SK-N-SH (cell line): ENCODE results near the gene SYT7. TPM values are rescaled to one million over a fixed set of nuclear protein-coding genes. Genes with fewer than 3 reads are reported as not detected.

Experiments used
- CTCF ChIA-PET: fragments of 300-600, 350-600 bp; formaldehyde crosslinking; extraction: SDS; loops from one replicate; lab custom pipeline; 2021; lab: Yijun Ruan, JAX
- POLR2A ChIA-PET: fragments of 350-600 bp; sonication (Branson Sonifier 250); formaldehyde crosslinking; extraction: SDS; loops from one replicate; lab custom pipeline; 2020; ENCODE audit warnings: antibody characterized with exemption, inconsistent platforms; lab: Yijun Ruan, JAX
- DNase-seq: peaks from one replicate; pipeline ENCODE4 v3.0.0; 2012
- H2AFZ ChIP-seq: fragments of 200-600 bp; sonication (generic); 2 replicates; pipeline ENCODE4 v1.8.1; 2016; ENCODE audit warnings: antibody characterized with exemption, mild to moderate bottlenecking, low read depth
- H3F3A ChIP-seq: fragments of 200-600 bp; sonication (generic); replicated peaks from 2 replicates; pipeline ENCODE3; 2016; ENCODE audit warnings: antibody characterized with exemption, mild to moderate bottlenecking; ENCODE audit not compliant: insufficient read depth
- H3K27ac ChIP-seq, 2 experiments: fragments of 200-500 bp in 1 of 2; fragments of 200-600 bp in 1 of 2; sonication (Bioruptor generic) in 1 of 2; sonication (generic), shearing (Covaris generic) in 1 of 2; 2 replicates each; pipeline versions ENCODE4 v1.5.1 to v1.6.1; 2014 to 2016; ENCODE audit warnings: low read depth in 2 of 2, inconsistent platforms in 1 of 2, low read length in 1 of 2, mild to moderate bottlenecking in 1 of 2, mixed read lengths in 1 of 2
- H3K27me3 ChIP-seq: fragments of 200-600 bp; sonication (generic), shearing (Covaris generic); 2 replicates; pipeline ENCODE4 v1.6.1; 2016; ENCODE audit warnings: mixed run types; ENCODE audit not compliant: insufficient read depth
- H3K36me3 ChIP-seq, 2 experiments: fragments of 200-500 bp in 1 of 2; fragments of 200-600 bp in 1 of 2; sonication (Bioruptor generic) in 1 of 2; sonication (generic) in 1 of 2; replicated peaks in 1 of 2; 2 replicates each; pipeline versions ENCODE3 to v1.5.1; 2014 to 2016; ENCODE audit warnings: low read length in 1 of 2, mild to moderate bottlenecking in 1 of 2; ENCODE audit not compliant: insufficient read depth in 2 of 2, control insufficient read depth in 1 of 2
- H3K4me1 ChIP-seq, 2 experiments: fragments of 200-500 bp in 1 of 2; fragments of 200-600 bp in 1 of 2; sonication (Bioruptor generic) in 1 of 2; sonication (generic), shearing (Covaris generic) in 1 of 2; 2 replicates each; pipeline versions ENCODE4 v1.5.1 to v1.6.1; 2014 to 2016; ENCODE audit warnings: low read depth in 1 of 2, low read length in 1 of 2, mixed run types in 1 of 2; ENCODE audit not compliant: insufficient read depth in 2 of 2, control insufficient read depth in 1 of 2
- H3K4me2 ChIP-seq: fragments of 200-600 bp; sonication (generic), shearing (Covaris generic); 2 replicates; pipeline ENCODE4 v1.6.1; 2017; ENCODE audit warnings: mixed run types
- H3K4me3 ChIP-seq, 2 experiments: fragments of 200-500 bp in 1 of 2; fragments of 200-600 bp in 1 of 2; sonication (Bioruptor generic) in 1 of 2; sonication (generic), shearing (Covaris generic) in 1 of 2; 2 replicates each; pipeline versions ENCODE4 v1.5.1 to v1.8.1; 2014 to 2016; ENCODE audit warnings: low read depth in 2 of 2, inconsistent platforms in 1 of 2, low read length in 1 of 2, mild to moderate bottlenecking in 1 of 2, mixed read lengths in 1 of 2, moderate library complexity in 1 of 2
- H3K79me2 ChIP-seq: fragments of 200-600 bp; sonication (generic); 2 replicates; pipeline ENCODE4 v1.8.1; 2017; ENCODE audit warnings: mild to moderate bottlenecking; ENCODE audit not compliant: insufficient read depth
- H3K9ac ChIP-seq: fragments of 200-600 bp; sonication (generic); 2 replicates; pipeline ENCODE4 v1.6.1; 2017; ENCODE audit warnings: mixed run types
- H3K9me2 ChIP-seq: fragments of 200-600 bp; sonication (generic); 2 replicates; pipeline ENCODE4 v1.6.1; 2017; ENCODE audit warnings: mixed run types
- H3K9me3 ChIP-seq: fragments of 200-600 bp; sonication (generic); 2 replicates; pipeline ENCODE4 v1.6.1; 2017; ENCODE audit warnings: mixed run types, mild to moderate bottlenecking, moderate library complexity
- H4K20me1 ChIP-seq: fragments of 200-600 bp; sonication (generic); 2 replicates; pipeline ENCODE4 v1.6.1; 2017; ENCODE audit warnings: mild to moderate bottlenecking, mixed run types; ENCODE audit not compliant: insufficient read depth
- CHD2 ChIP-seq: fragments of 150-350 bp; IDR thresholded peaks from 2 replicates; pipeline ENCODE4 v1.6.1; 2018; ENCODE audit warnings: low read length; ENCODE audit not compliant: partially characterized antibody
- GABPA ChIP-seq: IDR thresholded peaks from 2 replicates; pipeline ENCODE4 v1.4.0; 2012; ENCODE audit warnings: low read depth, mild to moderate bottlenecking
- GATA2 ChIP-seq: sonication (generic); formaldehyde crosslinking; IDR thresholded peaks from 2 replicates; pipeline ENCODE4 v1.5.0; 2020; ENCODE audit warnings: mild to moderate bottlenecking, missing genetic modification reagents
- NFIC ChIP-seq: IDR thresholded peaks from 2 replicates; pipeline ENCODE4 v1.4.0; 2012; ENCODE audit warnings: borderline replicate concordance
- POLR2AphosphoS5 ChIP-seq: IDR thresholded peaks from 2 replicates; pipeline ENCODE4 v1.6.1; 2012; ENCODE audit warnings: low read depth, low read length
- RAD21 ChIP-seq: IDR thresholded peaks from 2 replicates; pipeline ENCODE4 v1.6.1; 2012; ENCODE audit warnings: mild to moderate bottlenecking, low read length
- RCOR1 ChIP-seq: fragments of 150-350 bp; IDR thresholded peaks from 2 replicates; pipeline ENCODE4 v1.6.1; 2017; ENCODE audit warnings: antibody characterized with exemption, low read length
- YY1 ChIP-seq: IDR thresholded peaks from 2 replicates; pipeline ENCODE4 v1.4.0; 2012; ENCODE audit warnings: low read depth, mild to moderate bottlenecking
- WGBS: methylation state at CpG from one replicate; pipeline ENCODE4 v1.1.6; 2017; ENCODE audit warnings: low lambda C conversion rate; 5-methylcytosine and 5-hydroxymethylcytosine counted together
- polyA plus RNA-seq, 3 experiments: library from polyadenylated mRNA; depleted of rRNA; stranded (reverse); fragments of >200 nt; gene quantifications; 2 replicates each; pipeline ENCODE4 v1.2.3, GENCODE V29; 2012
- TF ChIP-seq, protein P1 (sequence below): IDR thresholded peaks from 2 replicates; pipeline ENCODE4 v1.4.0; 2012; ENCODE audit warnings: low read depth, borderline replicate concordance
- TF ChIP-seq, protein P2 (sequence below): IDR thresholded peaks from 2 replicates; pipeline ENCODE4 v1.4.0; 2012; ENCODE audit warnings: low read depth, borderline replicate concordance

Gene SYT7
- polyA plus RNA-seq, 1 of the 3 experiments (the other 2 are of a cell fraction) = 1.1 TPM

- TF ChIP-seq RCOR1 = no peak
- TF ChIP-seq, protein P1, sequence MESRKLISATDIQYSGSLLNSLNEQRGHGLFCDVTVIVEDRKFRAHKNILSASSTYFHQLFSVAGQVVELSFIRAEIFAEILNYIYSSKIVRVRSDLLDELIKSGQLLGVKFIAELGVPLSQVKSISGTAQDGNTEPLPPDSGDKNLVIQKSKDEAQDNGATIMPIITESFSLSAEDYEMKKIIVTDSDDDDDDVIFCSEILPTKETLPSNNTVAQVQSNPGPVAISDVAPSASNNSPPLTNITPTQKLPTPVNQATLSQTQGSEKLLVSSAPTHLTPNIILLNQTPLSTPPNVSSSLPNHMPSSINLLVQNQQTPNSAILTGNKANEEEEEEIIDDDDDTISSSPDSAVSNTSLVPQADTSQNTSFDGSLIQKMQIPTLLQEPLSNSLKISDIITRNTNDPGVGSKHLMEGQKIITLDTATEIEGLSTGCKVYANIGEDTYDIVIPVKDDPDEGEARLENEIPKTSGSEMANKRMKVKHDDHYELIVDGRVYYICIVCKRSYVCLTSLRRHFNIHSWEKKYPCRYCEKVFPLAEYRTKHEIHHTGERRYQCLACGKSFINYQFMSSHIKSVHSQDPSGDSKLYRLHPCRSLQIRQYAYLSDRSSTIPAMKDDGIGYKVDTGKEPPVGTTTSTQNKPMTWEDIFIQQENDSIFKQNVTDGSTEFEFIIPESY = no peak
- TF ChIP-seq, protein P2, sequence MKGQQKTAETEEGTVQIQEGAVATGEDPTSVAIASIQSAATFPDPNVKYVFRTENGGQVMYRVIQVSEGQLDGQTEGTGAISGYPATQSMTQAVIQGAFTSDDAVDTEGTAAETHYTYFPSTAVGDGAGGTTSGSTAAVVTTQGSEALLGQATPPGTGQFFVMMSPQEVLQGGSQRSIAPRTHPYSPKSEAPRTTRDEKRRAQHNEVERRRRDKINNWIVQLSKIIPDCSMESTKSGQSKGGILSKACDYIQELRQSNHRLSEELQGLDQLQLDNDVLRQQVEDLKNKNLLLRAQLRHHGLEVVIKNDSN = no peak
- TF ChIP-seq, all 33 proteins: peak for 0
These were observed 77.6 kb downstream of the SYT7 start (continued) for GRCh38 chr11:61503135-61503770.

DNA sequence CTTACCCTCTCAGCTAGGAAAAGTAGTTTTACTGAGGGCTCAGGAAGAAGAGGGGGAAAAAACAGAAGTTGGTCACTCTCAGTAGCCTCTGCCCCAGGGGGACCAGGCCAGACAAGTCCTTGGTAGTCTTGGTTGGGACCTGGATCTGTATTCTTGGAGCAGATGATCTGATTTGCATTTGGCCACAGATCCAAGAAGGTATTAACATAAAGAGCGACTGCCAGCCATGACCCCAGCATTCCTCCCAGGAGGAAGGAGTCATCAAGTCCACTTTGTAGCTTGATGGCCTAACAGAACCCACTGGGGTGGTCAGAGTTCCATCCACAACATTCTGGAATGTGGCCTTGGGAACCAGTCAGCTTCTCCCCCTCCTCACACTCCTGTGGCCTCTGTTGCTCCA lies 78.4 kb downstream of the SYT7 start:
- H3K4me2 ChIP-seq = no peak overlapping the region
- TF ChIP-seq NFIC (no peak), CHD2 (no peak), GATA2 (CRISPR knock-in tag) (no peak), POLR2AphosphoS5 (no peak), YY1 (no peak)
- no peak for DNase-seq
- H3K9me2 ChIP-seq = no peaks in the 10 kb centered on the region
- POLR2A ChIA-PET = no interaction called here
- no peaks in the 10 kb centered on the region for H3F3A ChIP-seq
- no peaks in the 10 kb centered on the region for H3K36me3 ChIP-seq
- H3K79me2 ChIP-seq = no peaks in the 10 kb centered on the region
- no peak overlapping the region for H2AFZ ChIP-seq
- 60% methylated on average over 1 of the region's 1 CpG for WGBS
- H3K9me3 ChIP-seq = no peaks in the 10 kb centered on the region
- H3K4me3 ChIP-seq = no peak overlapping the region
- H4K20me1 ChIP-seq = no peaks in the 10 kb centered on the region
- peaks cover 10% of the 10 kb centered on the region for H3K27me3 ChIP-seq
- H3K4me1 ChIP-seq = no peaks in the 10 kb centered on the region; a peak in 1 of 4 replicates
- no peak overlapping the region for H3K9ac ChIP-seq
- H3K27ac ChIP-seq = no peak overlapping the region
- CTCF ChIA-PET = interaction anchor here (0.7 to 2.4 kb wide), 6 partner anchors 10 to 74 kb away, joined by 3 to 12 read pairs (median 4); a partner anchor contains a TSS

GRCh38 chr11:61499816-61500491 lies 80.9 kb downstream of the SYT7 start:
- ChIA-PET CTCF (interaction anchor here (0.7 to 1.9 kb wide), 4 partner anchors 9 to 32 kb away, joined by 3 to 9 read pairs (median 4); partner anchors contain the start of gene LRRC10B), POLR2A (no interaction called here)
- Histone ChIP-seq H3K4me3 (no peak overlapping the region), H3K9me3 (no peaks in the 10 kb centered on the region), H3K4me2 (no peak overlapping the region), H3K9me2 (no peaks in the 10 kb centered on the region), H2AFZ (no peak overlapping the region), H3K4me1 (peaks cover 0 to 5% of the 10 kb centered on the region in 2 experiments; a peak in 2 of 4 replicates), H3K36me3 (no peaks in the 10 kb centered on the region), H3K79me2 (no peaks in the 10 kb centered on the region), H3K27ac (no peak overlapping the region), H3F3A (no peaks in the 10 kb centered on the region), H4K20me1 (no peaks in the 10 kb centered on the region), H3K9ac (no peak overlapping the region), H3K27me3 (no peaks in the 10 kb centered on the region)
- TF ChIP-seq RAD21 (no peak), YY1 (no peak), GABPA (no peak)
- no peak for DNase-seq
- 77% methylated on average over 12 of the region's 12 CpGs for whole genome bisulfite sequencing
